Subcutaneous adipose tissue (tissue), 4 donors: ENCODE measurements around the gene DCC. TPM values are rescaled to one million over a fixed set of nuclear protein-coding genes. Genes with fewer than 3 reads are reported as not detected.

ENCODE experiments used
- CTCF ChIP-seq: fragments of 450-650 bp; IDR thresholded peaks from one replicate; pipeline ENCODE4 v1.5.1; 2016; ENCODE audit warnings: low read depth, mild to moderate bottlenecking, control low read depth, antibody characterized with exemption, moderate library complexity
- total RNA-seq, 4 donors: library from RNA; depleted of rRNA; stranded (reverse); fragments of >200 nt; gene quantifications; one replicate each; pipeline ENCODE4 v1.1.0, GENCODE V29; 2016

Gene DCC
- total RNA-seq, 4 donors from 2014 or later: not detected

GRCh38 chr18:53531187-53531586 is 1191.2 kb downstream of the DCC start:
- TF ChIP-seq CTCF: no peak

GRCh38 chr18:53531896-53532295 is 1191.9 kb downstream of the DCC start:
- TF ChIP-seq CTCF: no peak

GRCh38 chr18:53534203-53534602 is 1194.2 kb downstream of the DCC start:
- no peak for TF ChIP-seq CTCF

- TF ChIP-seq CTCF: no peak
Observed at GRCh38 chr18:53534695-53535094, 1194.7 kb downstream of the DCC start.

- no peak for TF ChIP-seq CTCF
Observed at GRCh38 chr18:53536908-53537307, 1196.9 kb downstream of the DCC start.

- TF ChIP-seq CTCF: no peak
Observed at GRCh38 chr18:53541924-53542323, 1201.9 kb downstream of the DCC start.

- TF ChIP-seq CTCF: no peak
Observed at GRCh38 chr18:53543711-53544110, 1203.7 kb downstream of the DCC start.
